ENCODE results near the gene RAD51B.

The RAD51B gene

GRCh38 chr14:67892466-67893100 is 73.0 kb downstream of the RAD51B start:
- DNase-seq (ENCODE audit: low spot score): no peak
- FAIRE-seq: no peak

- no peak for FAIRE-seq
- no peak for DNase-seq (ENCODE audit: low spot score)
Measured at GRCh38 chr14:67900231-67900630, 80.7 kb downstream of the RAD51B start.

- FAIRE-seq: no peak
Measured at GRCh38 chr14:67908052-67908754, 88.6 kb downstream of the RAD51B start.

GRCh38 chr14:67911562-67911961 is 92.0 kb downstream of the RAD51B start:
- FAIRE-seq (no peak), DNase-seq (ENCODE audit: low spot score) (no peak)

More at GRCh38 chr14:67908052-67908754, 88.6 kb downstream of the RAD51B start:
- no peak for DNase-seq (ENCODE audit: low spot score)

- no peak for FAIRE-seq
Measured at GRCh38 chr14:67916430-67916829, 96.9 kb downstream of the RAD51B start.

GRCh38 chr14:67917006-67917405 is 97.4 kb downstream of the RAD51B start:
- FAIRE-seq: no peak
- DNase-seq (ENCODE audit: low spot score): no peak

More at GRCh38 chr14:67916430-67916829, 96.9 kb downstream of the RAD51B start:
- DNase-seq (ENCODE audit: low spot score): no peak

- DNase-seq (ENCODE audit: low spot score): no peak
- no peak for FAIRE-seq
Measured at GRCh38 chr14:67918838-67919237, 99.3 kb downstream of the RAD51B start.

GRCh38 chr14:67919259-67920032 is 99.9 kb downstream of the RAD51B start:
- DNase-seq (ENCODE audit: low spot score) (no peak), FAIRE-seq (no peak)

GRCh38 chr14:67926821-67927220 is 107.2 kb downstream of the RAD51B start:
- no peak for DNase-seq (ENCODE audit: low spot score)
- no peak for FAIRE-seq

- no peak for DNase-seq (ENCODE audit: low spot score)
- FAIRE-seq: no peak
Measured at GRCh38 chr14:67927244-67927643, 107.7 kb downstream of the RAD51B start.

GRCh38 chr14:67928375-67928774 is 108.8 kb downstream of the RAD51B start:
- FAIRE-seq (no peak), DNase-seq (ENCODE audit: low spot score) (no peak)

GRCh38 chr14:67932708-67933246 is 113.2 kb downstream of the RAD51B start:
- no peak for DNase-seq (ENCODE audit: low spot score)
- FAIRE-seq: no peak

GRCh38 chr14:67933266-67933665 is 113.7 kb downstream of the RAD51B start:
- FAIRE-seq: no peak
- no peak for DNase-seq (ENCODE audit: low spot score)

GRCh38 chr14:67934087-67934486 is 114.5 kb downstream of the RAD51B start:
- FAIRE-seq (peak; percentile 79), DNase-seq (ENCODE audit: low spot score) (peak; percentile 65)

- DNase-seq (ENCODE audit: low spot score): no peak
- no peak for FAIRE-seq
Measured at GRCh38 chr14:67934862-67935261, 115.3 kb downstream of the RAD51B start.

- no peak for FAIRE-seq
- DNase-seq (ENCODE audit: low spot score): no peak
Measured at GRCh38 chr14:67935371-67935770, 115.8 kb downstream of the RAD51B start.

GRCh38 chr14:67938071-67938470 is 118.5 kb downstream of the RAD51B start:
- no peak for DNase-seq (ENCODE audit: low spot score)
- no peak for FAIRE-seq

- no peak for DNase-seq (ENCODE audit: low spot score)
Measured at GRCh38 chr14:67940486-67941455, 121.2 kb downstream of the RAD51B start.

GRCh38 chr14:67941456-67942018 is 122.0 kb downstream of the RAD51B start:
- DNase-seq (ENCODE audit: low spot score) (no peak), FAIRE-seq (no peak)

More at GRCh38 chr14:67940486-67941455, 121.2 kb downstream of the RAD51B start:
- no peak for FAIRE-seq

GRCh38 chr14:67942080-67942710 is 122.6 kb downstream of the RAD51B start:
- DNase-seq (ENCODE audit: low spot score): no peak
- no peak for FAIRE-seq

All from RCC 7860 (cell line).